Measurements from ENCODE around the gene SH3PXD2A. TPM values are rescaled to one million over a fixed set of nuclear protein-coding genes. Genes with fewer than 3 reads are reported as not detected.
A peak's percentile ranks its signal among the peaks of the same experiment; 100 is the strongest.

Gene SH3PXD2A
- total and polyA plus RNA-seq, 5 donors from 2014 or later: 0.24 to 15.4 (median 0.47) TPM

DNA sequence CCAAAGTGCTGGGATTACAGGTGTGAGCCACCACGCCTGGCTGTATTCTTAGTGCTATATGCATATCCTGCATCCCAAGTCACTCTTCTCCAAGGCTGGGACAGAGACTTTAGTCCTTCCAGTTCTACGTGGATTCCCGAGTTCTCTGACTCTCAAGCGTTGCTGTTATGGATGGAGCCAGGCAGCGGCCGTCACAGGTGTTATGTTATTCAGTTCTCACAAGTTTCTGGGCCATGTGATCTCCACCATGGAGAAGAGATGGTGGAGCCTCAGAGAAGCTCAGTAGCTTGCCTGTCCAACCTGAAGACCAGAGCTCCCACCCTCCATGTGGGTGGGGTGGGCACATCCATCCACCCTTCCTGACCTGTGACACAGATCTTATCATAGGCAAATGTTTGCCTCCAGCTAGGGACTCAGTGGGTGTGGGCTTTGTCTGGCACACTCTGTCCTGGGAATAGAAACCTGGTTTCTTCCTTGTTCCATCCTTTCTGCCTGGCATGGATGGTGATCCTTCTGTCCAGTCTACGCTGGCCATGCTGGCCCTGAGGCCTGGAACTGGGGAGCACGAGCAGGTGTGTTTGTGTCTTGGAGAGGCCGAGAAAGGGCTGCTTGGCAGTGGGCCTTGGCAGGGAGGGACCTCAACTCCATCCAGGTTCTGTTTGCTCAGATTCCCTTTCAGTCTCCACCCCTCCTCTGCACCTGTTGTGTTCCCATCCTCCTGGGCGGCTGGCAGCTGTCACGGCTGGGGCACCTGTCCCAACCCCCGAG lies 306.6 kb downstream of the SH3PXD2A start:
- Histone ChIP-seq H3K4me3 (ENCODE audit: low read depth, low read length) (no peak overlapping the region), H3K9me3 (ENCODE audit: control insufficient read depth in 2 of 2, low read length in 2 of 2) (no peaks in the 10 kb centered on the region), H3K27ac (ENCODE audit: insufficient read depth, low read length, poor library complexity, severe bottlenecking) (no peak overlapping the region), H3K4me1 (ENCODE audit: control insufficient read depth, insufficient read depth, low read length, poor library complexity, severe bottlenecking) (no peaks in the 10 kb centered on the region), H3K27me3 (ENCODE audit: control insufficient read depth, insufficient read depth, low read length) (no peaks in the 10 kb centered on the region), H3K36me3 (ENCODE audit: control insufficient read depth, insufficient read depth, low read length) (no peaks in the 10 kb centered on the region)
- no peaks in the 10 kb centered on the region for H3K9me3 Mint-ChIP-seq
- no peak for ATAC-seq (ENCODE audit: low read depth in 2 of 2)
- no peaks in the 10 kb centered on the region for H3K36me3 Mint-ChIP-seq
- no peak for DNase-seq
- H3K4me1 Mint-ChIP-seq: peaks cover 0 to 2% (median under 1%) of the 10 kb centered on the region in 4 donors
- H3K4me3 Mint-ChIP-seq: no peak overlapping the region
- H3K27ac Mint-ChIP-seq: peak overlapping the region in 1 of 3 donors; percentile 58
- H3K27me3 Mint-ChIP-seq: peaks cover 11% of the 10 kb centered on the region

DNA sequence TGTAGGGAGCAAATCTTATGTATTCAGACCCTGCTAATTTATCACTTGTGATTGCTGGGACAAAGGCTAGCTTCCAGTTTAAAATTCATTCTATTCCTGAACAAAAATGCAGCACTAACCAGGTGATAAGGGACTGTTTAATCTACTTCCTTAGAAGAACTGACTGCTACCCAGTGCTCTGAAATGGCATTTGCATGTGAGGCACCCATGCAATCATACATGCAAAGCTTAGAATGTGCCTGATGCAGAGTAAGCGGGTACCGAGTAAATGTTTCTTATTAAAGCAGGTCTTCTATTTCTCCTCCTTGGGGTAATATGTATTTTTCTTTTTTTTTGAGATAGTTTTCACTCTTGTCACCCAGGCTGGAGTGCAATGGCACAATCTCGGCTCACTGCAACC lies 307.4 kb downstream of the SH3PXD2A start:
- Histone ChIP-seq H3K4me3 (ENCODE audit: low read depth, low read length) (no peak overlapping the region), H3K9me3 (ENCODE audit: control insufficient read depth in 2 of 2, low read length in 2 of 2) (no peaks in the 10 kb centered on the region), H3K27ac (ENCODE audit: insufficient read depth, low read length, poor library complexity, severe bottlenecking) (no peak overlapping the region), H3K4me1 (ENCODE audit: control insufficient read depth, insufficient read depth, low read length, poor library complexity, severe bottlenecking) (peaks cover 4% of the 10 kb centered on the region), H3K27me3 (ENCODE audit: control insufficient read depth, insufficient read depth, low read length) (no peaks in the 10 kb centered on the region), H3K36me3 (ENCODE audit: control insufficient read depth, insufficient read depth, low read length) (no peaks in the 10 kb centered on the region)
- ATAC-seq (ENCODE audit: low read depth in 2 of 2) (no peak), DNase-seq (no peak)
- H3K4me3 Mint-ChIP-seq: no peak overlapping the region
- H3K4me1 Mint-ChIP-seq: peaks cover 0 to 7% (median 4%) of the 10 kb centered on the region in 4 donors
- peaks cover 10% of the 10 kb centered on the region for H3K27me3 Mint-ChIP-seq
- peak overlapping the region in 1 of 3 donors; percentile 58 for H3K27ac Mint-ChIP-seq
- no peaks in the 10 kb centered on the region for H3K9me3 Mint-ChIP-seq
- H3K36me3 Mint-ChIP-seq: no peaks in the 10 kb centered on the region

DNA sequence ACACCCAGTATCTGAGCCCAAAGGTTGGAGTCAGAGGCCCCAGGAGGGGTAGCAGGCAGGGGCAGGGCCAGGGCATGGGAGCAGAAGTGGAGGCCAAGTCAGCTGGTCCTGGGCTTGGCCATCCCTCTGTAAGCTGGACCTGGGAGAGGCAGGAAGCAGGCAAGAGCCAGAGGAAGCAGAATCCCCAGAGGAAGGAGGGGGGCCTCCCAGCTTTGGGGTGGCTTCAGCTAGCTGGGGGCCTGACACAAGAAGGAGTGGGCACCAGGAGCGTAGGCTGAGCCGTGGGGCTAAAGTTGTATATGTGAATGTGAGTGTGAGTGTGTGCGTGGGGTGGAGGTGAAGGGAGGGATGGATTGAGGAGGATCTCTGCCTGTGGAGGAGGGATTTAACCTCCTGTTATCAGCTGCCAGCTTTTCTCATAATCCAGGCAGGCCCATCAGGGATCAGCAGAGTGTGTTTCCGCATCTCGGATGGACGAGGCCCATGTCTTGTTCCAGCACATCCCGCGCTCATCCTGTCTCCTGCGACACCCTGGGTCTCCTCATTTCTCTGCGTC lies 307.9 kb downstream of the SH3PXD2A start:
- H3K27ac Mint-ChIP-seq: peak overlapping the region in 1 of 3 donors; percentile 7
- H3K27me3 Mint-ChIP-seq: peaks cover 9% of the 10 kb centered on the region
- H3K27ac ChIP-seq (ENCODE audit: insufficient read depth, low read length, poor library complexity, severe bottlenecking): no peak overlapping the region
- H3K4me3 Mint-ChIP-seq: no peak overlapping the region
- ATAC-seq (ENCODE audit: low read depth in 2 of 2) (no peak), DNase-seq (no peak)
- H3K9me3 ChIP-seq (ENCODE audit: control insufficient read depth in 2 of 2, low read length in 2 of 2): no peaks in the 10 kb centered on the region
- no peaks in the 10 kb centered on the region for H3K36me3 Mint-ChIP-seq
- H3K4me1 Mint-ChIP-seq: peaks cover 0 to 12% (median 9%) of the 10 kb centered on the region in 4 donors
- no peaks in the 10 kb centered on the region for H3K27me3 ChIP-seq (ENCODE audit: control insufficient read depth, insufficient read depth, low read length)
- H3K36me3 ChIP-seq (ENCODE audit: control insufficient read depth, insufficient read depth, low read length): no peaks in the 10 kb centered on the region
- no peaks in the 10 kb centered on the region for H3K9me3 Mint-ChIP-seq
- no peak overlapping the region for H3K4me3 ChIP-seq (ENCODE audit: low read depth, low read length)
- peaks cover 9% of the 10 kb centered on the region for H3K4me1 ChIP-seq (ENCODE audit: control insufficient read depth, insufficient read depth, low read length, poor library complexity, severe bottlenecking)

DNA sequence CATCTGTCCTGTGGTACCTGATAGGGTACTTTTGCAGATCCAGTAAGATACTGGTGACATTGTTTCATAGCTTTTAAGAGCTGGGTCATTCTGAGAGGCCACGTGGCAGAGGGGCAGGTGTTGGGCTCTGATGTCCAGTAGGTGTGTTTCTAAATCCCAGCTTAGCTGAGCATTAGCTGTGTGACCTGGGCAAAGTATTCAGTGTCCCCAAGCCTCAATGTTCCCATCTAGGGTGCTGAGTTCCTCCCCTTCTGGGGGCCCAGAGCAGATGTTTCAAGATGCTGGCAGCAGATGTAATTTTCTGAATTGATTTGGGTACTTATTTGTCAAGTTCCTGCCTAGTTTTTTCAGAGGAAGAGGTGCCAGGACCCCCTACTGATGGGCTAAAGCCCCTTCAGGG lies 309.0 kb downstream of the SH3PXD2A start:
- H3K27ac Mint-ChIP-seq: no peak overlapping the region
- H3K4me3 Mint-ChIP-seq: no peak overlapping the region

DNA sequence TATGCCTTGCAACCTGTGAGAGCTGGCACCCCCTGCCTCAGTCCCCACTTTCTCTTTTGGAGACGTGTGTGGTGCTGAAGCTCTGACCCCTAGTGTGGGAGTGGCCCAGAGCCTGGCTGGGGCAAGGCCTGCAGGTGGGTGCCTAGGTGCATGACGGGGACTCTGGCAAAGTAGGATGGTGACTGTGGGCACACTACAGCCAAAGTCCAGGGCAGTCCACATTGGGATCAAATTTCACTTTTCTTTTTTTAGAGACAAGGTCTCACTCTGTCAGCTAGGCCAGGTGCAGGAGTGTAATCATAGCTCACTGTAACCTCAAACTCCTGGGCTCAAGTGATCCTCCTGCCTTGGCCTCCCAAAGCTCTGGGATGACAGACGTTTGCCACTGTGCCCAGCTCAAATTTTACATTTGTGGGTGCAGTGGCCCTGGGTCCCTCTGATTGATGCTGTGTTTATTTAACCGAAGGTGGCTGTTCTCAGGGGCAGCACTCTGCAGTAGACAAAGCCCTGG lies 309.6 kb downstream of the SH3PXD2A start:
- no peaks in the 10 kb centered on the region for H3K36me3 ChIP-seq (ENCODE audit: control insufficient read depth, insufficient read depth, low read length)
- peaks cover 0 to 13% (median 10%) of the 10 kb centered on the region in 4 donors for H3K4me1 Mint-ChIP-seq
- no peak overlapping the region for H3K4me3 Mint-ChIP-seq
- no peak overlapping the region for H3K27ac ChIP-seq (ENCODE audit: insufficient read depth, low read length, poor library complexity, severe bottlenecking)
- H3K4me1 ChIP-seq (ENCODE audit: control insufficient read depth, insufficient read depth, low read length, poor library complexity, severe bottlenecking): peaks cover 10% of the 10 kb centered on the region
- H3K36me3 Mint-ChIP-seq: no peaks in the 10 kb centered on the region
- H3K9me3 Mint-ChIP-seq: no peaks in the 10 kb centered on the region
- H3K27me3 Mint-ChIP-seq: peaks cover 9% of the 10 kb centered on the region
- H3K27me3 ChIP-seq (ENCODE audit: control insufficient read depth, insufficient read depth, low read length): no peaks in the 10 kb centered on the region
- no peak overlapping the region for H3K4me3 ChIP-seq (ENCODE audit: low read depth, low read length)
- no peak for DNase-seq
- H3K27ac Mint-ChIP-seq: no peak overlapping the region
- ATAC-seq (ENCODE audit: low read depth in 2 of 2): no peak
- H3K9me3 ChIP-seq (ENCODE audit: control insufficient read depth in 2 of 2, low read length in 2 of 2): no peaks in the 10 kb centered on the region

More for the DNA sequence above, 309.0 kb downstream of the SH3PXD2A start:
- Histone ChIP-seq H3K9me3 (ENCODE audit: control insufficient read depth in 2 of 2, low read length in 2 of 2) (no peaks in the 10 kb centered on the region), H3K36me3 (ENCODE audit: control insufficient read depth, insufficient read depth, low read length) (no peaks in the 10 kb centered on the region), H3K4me3 (ENCODE audit: low read depth, low read length) (no peak overlapping the region), H3K4me1 (ENCODE audit: control insufficient read depth, insufficient read depth, low read length, poor library complexity, severe bottlenecking) (peaks cover 10% of the 10 kb centered on the region), H3K27ac (ENCODE audit: insufficient read depth, low read length, poor library complexity, severe bottlenecking) (no peak overlapping the region), H3K27me3 (ENCODE audit: control insufficient read depth, insufficient read depth, low read length) (no peaks in the 10 kb centered on the region)
- ATAC-seq (ENCODE audit: low read depth in 2 of 2) (no peak), DNase-seq (no peak)
- Mint-ChIP-seq H3K4me1 (peaks cover 0 to 13% (median 10%) of the 10 kb centered on the region in 4 donors), H3K27me3 (peaks cover 9% of the 10 kb centered on the region), H3K9me3 (no peaks in the 10 kb centered on the region), H3K36me3 (no peaks in the 10 kb centered on the region)

DNA sequence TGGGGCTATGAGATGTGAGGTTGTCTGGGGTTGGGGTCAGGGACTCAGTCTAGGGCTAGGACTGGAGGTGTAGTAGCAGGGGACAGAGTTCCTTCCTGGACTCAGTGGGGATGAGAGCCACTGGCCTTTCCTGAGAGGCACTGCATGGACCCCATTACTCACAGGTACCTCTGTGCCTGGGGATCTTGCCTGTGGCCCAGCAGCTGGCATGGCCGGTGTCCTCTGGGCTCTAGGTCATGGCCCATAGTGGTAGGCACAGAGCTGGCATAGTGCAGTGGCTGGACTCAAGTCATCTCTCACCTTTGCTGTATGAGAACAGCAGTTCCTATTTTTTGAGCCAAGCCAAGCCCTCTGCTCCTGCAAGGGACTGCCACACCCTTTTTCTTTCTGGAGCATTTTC lies 310.0 kb downstream of the SH3PXD2A start:
- H3K36me3 ChIP-seq (ENCODE audit: control insufficient read depth, insufficient read depth, low read length): no peaks in the 10 kb centered on the region
- H3K4me1 ChIP-seq (ENCODE audit: control insufficient read depth, insufficient read depth, low read length, poor library complexity, severe bottlenecking): peaks cover 10% of the 10 kb centered on the region
- Mint-ChIP-seq H3K27ac (no peak overlapping the region), H3K4me3 (no peak overlapping the region), H3K4me1 (peaks cover 0 to 13% (median 10%) of the 10 kb centered on the region in 4 donors), H3K9me3 (peaks cover 0 to 1% (median 0%) of the 10 kb centered on the region in 7 donors), H3K36me3 (no peaks in the 10 kb centered on the region), H3K27me3 (peaks cover 9% of the 10 kb centered on the region)
- DNase-seq (no peak), ATAC-seq (ENCODE audit: low read depth in 2 of 2) (no peak)
- H3K4me3 ChIP-seq (ENCODE audit: low read depth, low read length): no peak overlapping the region
- no peaks in the 10 kb centered on the region for H3K9me3 ChIP-seq (ENCODE audit: control insufficient read depth in 2 of 2, low read length in 2 of 2)
- H3K27ac ChIP-seq (ENCODE audit: insufficient read depth, low read length, poor library complexity, severe bottlenecking): no peak overlapping the region
- H3K27me3 ChIP-seq (ENCODE audit: control insufficient read depth, insufficient read depth, low read length): no peaks in the 10 kb centered on the region

DNA sequence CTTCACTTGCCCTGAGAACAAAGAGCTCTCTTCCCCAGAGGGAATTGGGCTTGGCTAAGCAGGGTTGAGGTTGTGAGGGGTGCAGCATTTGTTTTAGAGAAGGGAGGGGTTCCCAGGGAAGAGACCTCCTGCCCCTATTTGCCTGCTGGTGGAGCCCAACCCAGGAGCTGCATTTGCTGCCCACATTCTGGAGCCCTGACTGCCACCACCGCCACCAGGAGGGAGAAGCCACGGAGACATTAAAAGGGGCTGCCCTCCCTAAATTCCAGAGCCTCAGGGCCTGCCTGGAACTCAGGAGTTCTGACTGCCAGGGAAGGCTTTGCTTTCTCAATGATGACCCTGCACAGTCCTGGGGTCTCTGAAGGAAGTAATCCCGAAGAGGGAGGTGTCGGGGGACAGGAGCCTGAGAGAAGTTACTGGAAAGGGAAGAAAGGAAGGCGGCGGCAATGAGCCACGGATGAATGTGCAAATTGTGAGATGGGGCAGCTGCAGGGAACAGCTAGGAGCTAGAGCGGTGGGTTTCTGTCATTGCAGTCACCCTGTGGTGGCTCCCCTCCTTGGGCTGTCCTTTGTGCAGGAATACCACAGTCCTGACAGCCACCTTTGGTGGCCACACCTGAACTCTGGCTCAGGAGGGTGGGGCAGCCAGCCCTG lies 310.6 kb downstream of the SH3PXD2A start:
- Histone ChIP-seq H3K27me3 (ENCODE audit: control insufficient read depth, insufficient read depth, low read length) (no peaks in the 10 kb centered on the region), H3K27ac (ENCODE audit: insufficient read depth, low read length, poor library complexity, severe bottlenecking) (no peak overlapping the region), H3K9me3 (ENCODE audit: control insufficient read depth in 2 of 2, low read length in 2 of 2) (no peaks in the 10 kb centered on the region), H3K4me3 (ENCODE audit: low read depth, low read length) (no peak overlapping the region), H3K36me3 (ENCODE audit: control insufficient read depth, insufficient read depth, low read length) (no peaks in the 10 kb centered on the region), H3K4me1 (ENCODE audit: control insufficient read depth, insufficient read depth, low read length, poor library complexity, severe bottlenecking) (peaks cover 10% of the 10 kb centered on the region)
- Mint-ChIP-seq H3K4me1 (peaks cover 0 to 13% (median 9%) of the 10 kb centered on the region in 4 donors), H3K27me3 (peaks cover 10% of the 10 kb centered on the region), H3K27ac (no peak overlapping the region), H3K4me3 (no peak overlapping the region), H3K36me3 (no peaks in the 10 kb centered on the region), H3K9me3 (peaks cover 0 to 1% (median 0%) of the 10 kb centered on the region in 7 donors)
- no peak for ATAC-seq (ENCODE audit: low read depth in 2 of 2)
- no peak for DNase-seq
